Smooth muscle cell (in vitro differentiated cells): Measurements from ENCODE around the gene SCN2B. TPM values are rescaled to one million over a fixed set of nuclear protein-coding genes. Genes with fewer than 3 reads are reported as not detected.

Source experiments
- DNase-seq: peaks from one replicate; lab custom pipeline; 2025; ENCODE audit not compliant: unreplicated experiment; lab: John Stamatoyannopoulos, UW
- H2AFZ ChIP-seq: fragments of 200-600 bp; sonication (generic); 2 replicates; pipeline ENCODE4 v1.6.0; 2016; ENCODE audit warnings: antibody characterized with exemption, low read depth, mild to moderate bottlenecking
- H3F3A ChIP-seq: fragments of 200-600 bp; sonication (generic); 2 replicates; pipeline ENCODE4 v1.6.0; 2017; ENCODE audit warnings: antibody characterized with exemption, low read depth
- H3K27ac ChIP-seq: fragments of 200-600 bp; sonication (generic); 2 replicates; pipeline ENCODE4 v1.5.1; 2016; ENCODE audit warnings: low read depth, mild to moderate bottlenecking
- H3K27me3 ChIP-seq: fragments of 200-600 bp; sonication (generic); 2 replicates; pipeline ENCODE4 v1.6.1; 2016; ENCODE audit warnings: low read depth, mild to moderate bottlenecking
- H3K36me3 ChIP-seq: fragments of 200-600 bp; sonication (generic); 2 replicates; pipeline ENCODE4 v1.5.1; 2016; ENCODE audit warnings: low read depth
- H3K4me1 ChIP-seq: fragments of 200-600 bp; sonication (generic); 2 replicates; pipeline ENCODE4 v1.5.1; 2016; ENCODE audit warnings: low read depth
- H3K4me2 ChIP-seq: fragments of 200-600 bp; sonication (generic); 2 replicates; pipeline ENCODE4 v1.6.0; 2016; ENCODE audit warnings: mild to moderate bottlenecking
- H3K4me3 ChIP-seq: fragments of 200-600 bp; sonication (generic); 2 replicates; pipeline ENCODE4 v1.5.1; 2016; ENCODE audit warnings: mild to moderate bottlenecking
- H3K79me2 ChIP-seq: fragments of 200-600 bp; sonication (generic); 2 replicates; pipeline ENCODE4 v1.6.0; 2016; ENCODE audit warnings: low read depth, mild to moderate bottlenecking
- H3K9ac ChIP-seq: fragments of 200-600 bp; sonication (generic); 2 replicates; pipeline ENCODE4 v1.6.0; 2016; ENCODE audit warnings: low read depth
- H3K9me3 ChIP-seq: fragments of 200-600 bp; sonication (generic); replicated peaks from 2 replicates; pipeline ENCODE4 v1.5.1; 2016; ENCODE audit warnings: low read depth
- H4K20me1 ChIP-seq: fragments of 200-600 bp; sonication (generic); 2 replicates; pipeline ENCODE4 v1.6.0; 2016; ENCODE audit warnings: low read depth
- WGBS: methylation state at CpG from one replicate; pipeline ENCODE4 v1.1.7; 2016; ENCODE audit warnings: low lambda C conversion rate; 5-methylcytosine and 5-hydroxymethylcytosine counted together
- polyA plus RNA-seq: library from polyadenylated mRNA; unstranded; fragments of >200 nt; fragmentation: Nextera tagmentation; extraction: Ambion mirVana; gene quantifications from 2 replicates; pipeline ENCODE4 v1.2.1, GENCODE V29; 2016
- total RNA-seq: library from RNA; depleted of rRNA; stranded (reverse); fragments of >200 nt; gene quantifications from 2 replicates; pipeline ENCODE4 v1.2.3, GENCODE V29; 2014
- TF ChIP-seq, protein P1 (sequence below): fragments of 200-600 bp; sonication (generic); IDR thresholded peaks from 2 replicates; pipeline ENCODE4 v1.5.1; 2017; ENCODE audit warnings: borderline replicate concordance, mild to moderate bottlenecking, antibody characterized with exemption; ENCODE audit not compliant: insufficient read depth, poor library complexity, severe bottlenecking

The SCN2B gene
- total and polyA plus RNA-seq, 2 experiments from 2014 or later = 0.31 to 0.40 TPM

DNA sequence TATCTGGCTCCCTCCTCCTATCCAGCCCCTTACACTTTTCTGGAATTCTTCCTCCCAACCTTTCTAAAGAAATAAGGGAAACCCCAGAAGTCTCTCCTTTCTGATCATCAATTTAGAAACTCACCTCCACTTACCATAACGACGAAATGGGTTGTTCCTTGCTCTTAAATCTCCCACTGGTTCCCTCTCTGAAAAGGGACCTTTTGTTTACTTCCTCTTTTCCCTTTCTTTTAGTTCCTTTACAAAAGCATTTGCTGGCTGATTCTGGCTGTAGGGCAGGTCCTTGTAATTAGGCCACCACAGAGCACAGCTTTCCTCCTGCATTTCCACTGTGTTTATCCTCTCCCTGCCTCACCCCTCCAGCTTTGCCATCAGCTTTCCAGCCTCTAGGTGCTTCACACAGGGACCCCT is 36.3 kb upstream of the SCN2B start:
- H3K9me3 ChIP-seq = no peaks in the 10 kb centered on the region
- H3K4me3 ChIP-seq = no peak overlapping the region
- WGBS = 74% methylated on average over 2 of the region's 2 CpGs
- no peaks in the 10 kb centered on the region for H4K20me1 ChIP-seq
- no peak for DNase-seq
- TF ChIP-seq, protein P1, sequence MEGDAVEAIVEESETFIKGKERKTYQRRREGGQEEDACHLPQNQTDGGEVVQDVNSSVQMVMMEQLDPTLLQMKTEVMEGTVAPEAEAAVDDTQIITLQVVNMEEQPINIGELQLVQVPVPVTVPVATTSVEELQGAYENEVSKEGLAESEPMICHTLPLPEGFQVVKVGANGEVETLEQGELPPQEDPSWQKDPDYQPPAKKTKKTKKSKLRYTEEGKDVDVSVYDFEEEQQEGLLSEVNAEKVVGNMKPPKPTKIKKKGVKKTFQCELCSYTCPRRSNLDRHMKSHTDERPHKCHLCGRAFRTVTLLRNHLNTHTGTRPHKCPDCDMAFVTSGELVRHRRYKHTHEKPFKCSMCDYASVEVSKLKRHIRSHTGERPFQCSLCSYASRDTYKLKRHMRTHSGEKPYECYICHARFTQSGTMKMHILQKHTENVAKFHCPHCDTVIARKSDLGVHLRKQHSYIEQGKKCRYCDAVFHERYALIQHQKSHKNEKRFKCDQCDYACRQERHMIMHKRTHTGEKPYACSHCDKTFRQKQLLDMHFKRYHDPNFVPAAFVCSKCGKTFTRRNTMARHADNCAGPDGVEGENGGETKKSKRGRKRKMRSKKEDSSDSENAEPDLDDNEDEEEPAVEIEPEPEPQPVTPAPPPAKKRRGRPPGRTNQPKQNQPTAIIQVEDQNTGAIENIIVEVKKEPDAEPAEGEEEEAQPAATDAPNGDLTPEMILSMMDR = no peak
- no peak overlapping the region for H3K4me2 ChIP-seq
- no peaks in the 10 kb centered on the region for H3F3A ChIP-seq
- no peak overlapping the region for H3K9ac ChIP-seq
- H3K4me1 ChIP-seq = peaks cover 5% of the 10 kb centered on the region
- no peak overlapping the region for H2AFZ ChIP-seq
- no peak overlapping the region for H3K27ac ChIP-seq
- no peaks in the 10 kb centered on the region for H3K36me3 ChIP-seq
- peaks cover 58% of the 10 kb centered on the region for H3K27me3 ChIP-seq
- no peaks in the 10 kb centered on the region for H3K79me2 ChIP-seq

DNA sequence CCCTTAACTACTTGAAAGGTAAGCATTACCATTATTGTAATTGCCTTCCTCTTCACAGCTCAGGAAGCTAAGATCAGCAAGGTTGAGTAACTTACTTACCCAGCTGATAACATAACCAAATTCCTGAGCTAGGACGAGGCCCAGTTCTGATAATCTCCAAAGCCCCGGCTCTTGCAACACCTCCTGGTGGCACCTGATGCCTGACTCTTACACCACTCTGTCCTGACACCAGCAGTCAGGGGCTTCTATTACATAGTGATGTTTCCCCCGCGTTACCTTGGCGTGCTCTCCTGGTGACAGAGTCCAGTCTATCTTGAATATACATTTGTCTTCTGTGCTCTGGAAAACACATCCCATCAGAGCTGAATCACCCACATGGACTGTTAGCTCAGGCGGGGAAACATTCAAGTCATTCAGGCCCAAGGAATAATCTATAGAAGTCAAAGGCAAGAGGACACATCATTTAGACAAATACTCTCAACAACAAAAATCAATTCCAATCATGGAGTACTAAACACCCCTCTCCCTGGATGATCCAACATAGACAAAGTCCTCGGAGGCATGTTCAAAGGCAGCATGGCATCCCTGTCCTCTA is 35.8 kb upstream of the SCN2B start:
- Histone ChIP-seq H3K79me2 (no peaks in the 10 kb centered on the region), H3K27ac (no peak overlapping the region), H3K36me3 (no peaks in the 10 kb centered on the region), H3K27me3 (peaks cover 58% of the 10 kb centered on the region), H3K9me3 (no peaks in the 10 kb centered on the region), H2AFZ (no peak overlapping the region), H3F3A (no peaks in the 10 kb centered on the region), H3K4me1 (peaks cover 5% of the 10 kb centered on the region), H3K4me3 (no peak overlapping the region), H3K9ac (no peak overlapping the region), H3K4me2 (no peak overlapping the region), H4K20me1 (no peaks in the 10 kb centered on the region)
- WGBS = 71% methylated on average over 7 of the region's 7 CpGs
- DNase-seq = no peak
- TF ChIP-seq, protein P1 = no peak

DNA sequence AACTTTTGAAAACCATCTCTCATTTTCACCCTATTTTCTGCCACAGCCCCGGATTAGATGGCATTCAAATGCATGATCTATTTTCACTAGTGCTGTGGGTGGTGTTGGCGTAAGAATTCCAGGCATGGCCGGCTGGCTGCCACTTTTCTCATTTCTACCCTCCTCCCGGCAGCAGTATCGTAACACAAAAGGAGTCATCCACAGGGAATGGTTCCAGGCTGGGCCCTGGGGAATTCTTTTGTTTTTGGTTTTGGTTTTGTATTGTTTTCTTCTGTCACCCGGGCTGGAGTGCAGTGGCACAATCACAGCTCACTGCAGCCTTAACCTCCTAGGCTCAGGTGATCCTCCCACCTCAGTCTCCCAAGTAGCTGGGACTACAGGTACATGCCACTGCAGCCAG is 34.6 kb upstream of the SCN2B start:
- no peak overlapping the region for H3K27ac ChIP-seq
- no peak overlapping the region for H2AFZ ChIP-seq

More for the DNA sequence above, 34.6 kb upstream of the SCN2B start:
- H3K9ac ChIP-seq = no peak overlapping the region
- no peaks in the 10 kb centered on the region for H3K36me3 ChIP-seq
- no peaks in the 10 kb centered on the region for H3K79me2 ChIP-seq
- peaks cover 65% of the 10 kb centered on the region for H3K27me3 ChIP-seq
- no peaks in the 10 kb centered on the region for H4K20me1 ChIP-seq
- 33% methylated on average over 6 of the region's 6 CpGs for WGBS
- TF ChIP-seq, protein P1 = no peak
- H3K4me2 ChIP-seq = no peak overlapping the region
- no peak overlapping the region for H3K4me3 ChIP-seq
- no peaks in the 10 kb centered on the region for H3K9me3 ChIP-seq
- no peak for DNase-seq
- H3F3A ChIP-seq = no peaks in the 10 kb centered on the region
- H3K4me1 ChIP-seq = peaks cover 5% of the 10 kb centered on the region
